ENCODE data around the gene PPP1R3D.
A peak's percentile ranks its signal among the peaks of the same experiment; 100 is the strongest.

The PPP1R3D gene

GRCh38 chr20:59931511-59932312, 8.4 kb downstream of the PPP1R3D start:
- TF ChIP-seq CTCF (IDR thresholded peaks at IDR 0.05; ENCODE audit: low read depth, low read length): no peak
- no peak for DNase-seq (ENCODE audit: low read depth in 2 of 2)
- no peak overlapping the region for H3K4me3 ChIP-seq (replicated peaks in 1 of 2; ENCODE audit: low read depth in 2 of 2, low read length in 2 of 2)

GRCh38 chr20:59925899-59926298, 14.2 kb downstream of the PPP1R3D start:
- no peak for TF ChIP-seq CTCF (IDR thresholded peaks at IDR 0.05; ENCODE audit: low read depth, low read length)
- no peak for DNase-seq (ENCODE audit: low read depth in 2 of 2)
- H3K4me3 ChIP-seq (replicated peaks in 1 of 2; ENCODE audit: low read depth in 2 of 2, low read length in 2 of 2): no peak overlapping the region

GRCh38 chr20:59925359-59925758, 14.7 kb downstream of the PPP1R3D start:
- no peak overlapping the region for H3K4me3 ChIP-seq (replicated peaks in 1 of 2; ENCODE audit: low read depth in 2 of 2, low read length in 2 of 2)
- no peak for TF ChIP-seq CTCF (IDR thresholded peaks at IDR 0.05; ENCODE audit: low read depth, low read length)
- no peak for DNase-seq (ENCODE audit: low read depth in 2 of 2)

- TF ChIP-seq CTCF (IDR thresholded peaks at IDR 0.05; ENCODE audit: low read depth, low read length): no peak
- DNase-seq (ENCODE audit: low read depth in 2 of 2): no peak
These were observed 16.6 kb downstream of the PPP1R3D start for GRCh38 chr20:59923514-59923913.

GRCh38 chr20:59920944-59921343, 19.2 kb downstream of the PPP1R3D start:
- H3K4me3 ChIP-seq (replicated peaks in 1 of 2; ENCODE audit: low read depth in 2 of 2, low read length in 2 of 2): no peak overlapping the region

More at GRCh38 chr20:59923514-59923913, 16.6 kb downstream of the PPP1R3D start:
- no peak overlapping the region for H3K4me3 ChIP-seq (replicated peaks in 1 of 2; ENCODE audit: low read depth in 2 of 2, low read length in 2 of 2)

GRCh38 chr20:59912609-59913008, 27.5 kb downstream of the PPP1R3D start:
- peak in 1 of 2 donors; percentile 4 for DNase-seq (ENCODE audit: low read depth in 2 of 2)
- no peak for TF ChIP-seq CTCF (IDR thresholded peaks at IDR 0.05; ENCODE audit: low read depth, low read length)
- H3K4me3 ChIP-seq (replicated peaks in 1 of 2; ENCODE audit: low read depth in 2 of 2, low read length in 2 of 2): no peak overlapping the region

More at GRCh38 chr20:59920944-59921343, 19.2 kb downstream of the PPP1R3D start:
- no peak for TF ChIP-seq CTCF (IDR thresholded peaks at IDR 0.05; ENCODE audit: low read depth, low read length)
- DNase-seq (ENCODE audit: low read depth in 2 of 2): no peak

Measured in cardiac fibroblast (primary cell).